NCI-H524 (cell line): ENCODE measurements around the gene ABHD11.
"Not testable (repeated sequence)": the region's sequence is repeated elsewhere in the genome, so short reads cannot be mapped to it uniquely, and the experiment has no call there.

Experiments used
- DNase-seq, 2 experiments: peaks; one replicate each; lab custom pipeline; 2025; lab: John Stamatoyannopoulos, UW

ABHD11 gene

DNA sequence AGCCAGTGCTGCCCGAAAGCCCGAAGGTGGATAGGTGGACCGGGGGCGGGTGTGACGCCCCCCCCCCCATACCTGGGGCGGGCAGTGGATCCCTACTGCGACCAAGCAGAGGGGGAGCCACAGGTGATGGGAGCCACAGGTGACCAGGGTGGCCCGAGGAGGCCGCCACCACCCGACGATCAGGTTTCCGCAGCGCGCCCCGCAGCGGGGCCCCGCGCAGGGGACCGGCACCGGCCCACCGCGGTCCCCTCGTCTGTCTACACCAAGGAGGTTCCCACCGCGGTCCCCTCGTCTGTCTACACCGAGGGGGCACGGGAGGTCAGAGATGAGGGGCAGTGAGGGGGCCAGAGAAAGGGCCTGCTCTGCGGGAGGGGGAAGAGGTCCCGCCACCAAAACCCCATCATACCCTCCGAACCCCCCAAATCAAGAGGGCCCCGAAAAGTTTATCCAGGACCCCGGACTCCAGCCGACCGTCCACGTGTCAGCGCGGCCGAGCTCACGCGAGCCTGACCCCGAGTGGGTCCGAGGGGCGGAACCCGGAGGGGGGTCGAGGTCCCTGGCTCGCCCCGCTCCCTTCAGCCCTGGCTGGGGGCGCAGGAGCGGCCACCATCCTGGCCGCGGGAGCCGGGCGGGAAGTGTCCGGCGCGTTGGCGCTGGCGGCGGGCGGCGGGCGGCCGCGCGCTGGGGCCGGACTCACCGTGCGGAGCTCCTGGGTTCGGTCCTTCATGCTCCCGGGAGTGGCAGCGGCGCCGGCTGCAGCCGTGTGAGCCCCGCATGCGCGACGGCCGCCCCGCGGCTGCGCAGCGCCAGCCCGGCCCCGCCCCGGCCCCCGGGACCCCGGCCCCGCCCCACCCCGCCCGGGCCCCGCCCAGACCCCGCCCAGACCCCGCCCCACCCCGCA, 19.4 kb downstream of the ABHD11 start, which contains the start of gene STX1A:
Gene STX1A, minus strand, starts transcription at position 765 of the 901 bp plus-strand sequence. Its CDS starts 38 bp downstream, at position 727.
- peak; percentile 30 to 60 for DNase-seq

DNA sequence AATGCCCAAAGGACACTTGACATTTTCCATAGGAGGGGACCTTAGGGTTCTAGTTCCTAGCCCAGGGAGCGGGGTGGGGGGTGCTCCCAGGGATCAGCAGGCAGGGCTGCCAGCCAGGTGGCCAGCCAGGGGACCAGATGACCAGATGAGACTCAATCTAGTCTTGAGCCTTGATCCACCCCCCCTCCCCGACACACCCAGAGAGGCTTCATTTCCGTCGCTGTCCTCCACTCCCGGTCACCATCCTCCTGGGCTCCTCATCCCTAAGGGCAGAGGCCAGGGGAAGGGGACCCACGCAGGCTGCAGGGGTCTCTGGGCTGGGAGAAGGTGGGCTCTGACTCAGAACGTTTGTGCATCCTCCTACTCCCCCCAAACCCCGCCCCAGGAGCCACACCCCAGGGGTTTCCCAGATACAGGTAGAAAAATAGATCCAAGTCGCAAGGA, 20.1 kb downstream of the ABHD11 start:
- DNase-seq, result no peak

DNA sequence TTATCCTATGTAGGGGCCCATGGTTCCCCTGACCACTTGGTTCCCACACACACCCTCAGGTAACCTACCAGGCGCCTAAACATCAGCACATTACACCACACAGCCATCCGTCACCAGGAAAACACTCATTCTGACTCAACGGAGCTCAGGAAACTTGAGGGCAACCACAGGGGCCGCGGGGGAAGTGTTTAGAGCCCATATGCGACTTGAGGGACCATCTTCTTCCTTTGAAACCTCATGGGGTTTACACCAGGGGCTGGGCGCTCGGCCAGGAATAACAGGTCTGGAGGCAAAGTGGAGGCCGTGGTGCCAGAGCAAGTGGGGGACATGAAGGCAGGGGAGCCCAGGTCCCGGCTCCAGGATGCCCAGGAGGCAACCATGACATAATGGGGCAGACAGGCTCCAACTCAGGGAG, 20.6 kb downstream of the ABHD11 start:
- no peak for DNase-seq

DNA sequence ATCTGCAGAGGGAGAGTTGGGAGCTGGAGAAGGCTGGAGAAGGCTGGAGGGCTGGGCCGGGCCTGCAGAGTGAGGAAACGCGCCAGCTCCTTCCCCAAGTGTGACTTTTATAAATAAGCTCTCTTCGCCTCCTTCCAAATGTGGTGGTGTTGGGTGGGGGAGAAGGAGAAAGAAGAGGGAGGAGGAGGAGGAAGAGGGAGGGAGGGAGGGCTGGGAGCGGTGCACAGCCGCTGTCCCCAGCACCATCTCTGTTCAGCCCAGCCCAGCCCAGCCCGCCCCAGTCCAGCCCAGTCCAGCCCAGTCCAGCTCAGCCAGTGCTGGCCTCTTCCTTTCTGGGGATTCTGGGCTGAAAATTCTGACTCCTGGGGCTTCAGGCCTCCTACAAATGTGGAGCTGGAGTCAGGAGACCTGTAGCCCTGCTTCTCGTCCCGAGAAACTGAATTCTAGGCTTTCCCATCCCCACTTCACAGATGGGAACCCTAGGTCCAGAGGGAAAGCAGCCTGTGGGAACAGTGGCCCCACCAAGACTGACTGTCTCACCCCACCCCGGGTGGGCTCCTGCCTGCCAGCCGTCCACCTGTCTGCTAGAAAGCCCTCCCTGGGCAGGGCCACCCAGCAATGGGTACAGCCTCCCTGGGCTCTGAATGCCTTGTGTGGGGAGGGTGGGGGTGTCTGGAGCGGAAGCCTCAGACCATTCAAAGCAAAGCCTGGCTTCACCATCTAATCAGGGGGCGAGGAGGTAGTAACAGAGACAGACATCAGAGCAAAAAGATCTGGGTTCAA, 21.4 kb downstream of the ABHD11 start:
- DNase-seq, result no peak

DNA sequence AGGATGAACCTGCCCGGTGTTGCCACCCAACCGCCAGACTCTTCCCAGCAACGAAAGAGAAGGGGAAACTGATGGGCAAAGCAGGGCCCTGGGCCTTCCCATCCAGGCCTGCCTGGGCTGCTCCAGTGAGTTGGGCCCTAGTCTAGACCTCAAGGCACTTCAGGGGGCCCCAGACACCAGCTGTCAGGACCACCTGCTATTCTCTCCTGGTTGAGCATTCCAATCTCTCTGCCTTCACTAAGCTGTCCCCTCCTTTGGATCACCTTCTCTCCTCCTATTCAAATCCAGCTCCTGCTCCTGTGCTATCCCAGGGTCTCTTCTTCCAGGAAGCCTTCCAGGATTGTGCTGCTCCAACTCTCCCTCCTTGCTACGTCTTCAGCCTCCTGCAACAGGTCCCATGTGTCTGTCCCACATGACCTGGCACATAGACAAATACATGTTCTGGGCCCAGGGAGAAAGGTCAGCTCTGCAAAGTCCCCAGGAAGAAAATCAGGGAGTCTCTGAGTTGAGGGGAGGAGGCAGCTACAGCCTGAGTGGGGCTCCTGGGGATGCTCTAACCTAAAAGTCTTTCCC, 22.2 kb downstream of the ABHD11 start:
- peak; percentile 80 to 85 for DNase-seq

DNA sequence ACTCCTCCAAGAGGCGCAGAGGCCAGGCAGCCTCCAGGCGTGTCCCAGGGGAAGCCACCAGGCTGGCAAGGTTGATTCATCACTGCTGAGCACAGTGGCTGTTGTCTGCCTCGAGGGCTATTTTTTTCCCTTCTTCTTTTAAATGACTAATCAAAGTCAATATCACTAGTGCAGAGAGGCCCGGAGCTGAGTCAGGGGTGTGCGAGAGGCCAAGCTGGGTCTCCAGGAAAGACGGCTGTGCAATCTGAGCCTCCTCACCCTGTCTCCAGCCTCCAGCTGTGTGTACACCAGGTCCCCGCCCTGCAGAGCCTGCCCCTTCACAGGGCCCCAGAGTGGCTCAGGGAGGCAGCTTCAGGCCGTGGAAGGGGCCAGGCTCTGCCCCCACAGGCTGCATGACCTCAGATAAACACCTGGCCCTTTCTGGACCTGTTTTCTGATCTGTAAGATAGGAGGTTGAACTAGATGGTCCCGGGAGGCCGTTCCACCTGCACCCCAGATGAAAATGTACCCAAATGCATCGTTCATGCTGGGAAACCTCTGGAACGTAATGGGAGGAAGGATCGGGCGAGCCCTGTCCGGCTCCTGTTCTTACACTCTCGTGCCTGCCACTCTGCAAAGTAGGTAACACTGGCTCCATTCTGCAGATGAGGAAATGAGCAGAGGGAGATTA, 22.8 kb downstream of the ABHD11 start:
- DNase-seq, result peak; percentile 20 to 65

DNA sequence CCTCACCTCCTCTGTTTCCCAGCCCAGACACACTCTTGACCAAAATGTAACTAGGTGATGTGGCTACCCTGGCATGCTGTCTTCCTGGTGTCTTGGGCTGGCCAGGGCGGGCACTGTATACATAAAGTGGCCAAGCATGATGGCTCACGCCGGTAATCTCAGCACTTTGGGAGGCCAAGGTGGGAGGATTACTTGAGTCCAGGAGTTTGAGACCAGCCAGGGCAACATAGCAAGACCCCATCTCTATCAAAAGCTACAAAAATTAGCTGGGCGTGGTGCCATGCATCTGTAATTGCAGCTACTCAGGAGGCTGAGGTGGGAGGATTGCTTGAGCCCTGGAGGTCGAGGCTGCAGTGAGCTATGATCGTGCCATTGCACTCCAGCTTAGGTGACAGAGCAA, 25.3 kb downstream of the ABHD11 start:
- DNase-seq, result not testable (repeated sequence)

DNA sequence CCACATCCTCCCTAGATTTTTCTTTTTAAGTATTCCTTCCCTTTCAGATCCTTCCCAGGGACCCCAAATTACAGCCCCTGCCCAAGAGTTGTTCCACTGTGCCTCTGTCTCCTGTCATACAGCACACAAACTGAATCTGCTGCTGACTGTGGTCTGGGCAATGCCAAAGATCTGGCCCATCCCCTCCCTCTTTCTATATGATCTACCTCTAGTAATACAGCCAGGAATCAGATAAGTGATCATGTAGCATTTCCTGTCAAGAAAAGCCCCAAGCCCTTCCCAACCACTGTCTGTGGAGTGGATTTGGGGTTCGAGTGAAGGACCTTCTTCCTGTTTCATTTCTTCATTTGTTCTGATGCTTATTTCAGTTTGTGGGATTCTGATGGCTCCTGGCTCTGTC, 25.8 kb downstream of the ABHD11 start:
- DNase-seq, result no peak

DNA sequence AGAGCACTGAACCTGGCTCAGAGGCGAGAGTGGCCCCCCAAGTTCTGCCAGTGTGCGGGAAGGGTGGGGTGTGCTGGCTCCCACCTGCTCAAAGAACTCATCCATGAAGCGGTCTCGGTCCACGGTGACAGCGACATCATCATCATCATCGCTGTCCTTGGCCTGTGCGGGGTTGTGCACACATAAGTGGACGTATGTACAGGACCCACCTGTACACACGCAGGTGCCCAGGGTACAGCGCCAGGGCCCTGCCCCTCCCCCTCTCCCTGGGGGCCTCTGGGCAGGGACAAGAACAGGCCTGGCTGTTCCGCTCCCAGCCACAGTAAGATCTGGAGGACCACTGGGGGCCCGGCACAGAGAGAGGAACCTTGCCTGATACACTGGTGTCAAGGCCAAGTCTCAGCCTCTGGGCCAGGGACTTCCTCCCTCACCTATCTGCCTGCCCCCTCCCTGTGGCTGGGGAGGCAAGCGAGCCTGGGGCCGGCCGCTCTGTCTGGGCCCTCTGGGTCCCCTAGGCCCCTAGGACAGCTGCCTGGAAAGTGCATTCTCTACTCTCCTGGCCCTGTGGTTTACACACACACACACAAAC, 29.5 kb downstream of the ABHD11 start:
- DNase-seq, result no peak

DNA sequence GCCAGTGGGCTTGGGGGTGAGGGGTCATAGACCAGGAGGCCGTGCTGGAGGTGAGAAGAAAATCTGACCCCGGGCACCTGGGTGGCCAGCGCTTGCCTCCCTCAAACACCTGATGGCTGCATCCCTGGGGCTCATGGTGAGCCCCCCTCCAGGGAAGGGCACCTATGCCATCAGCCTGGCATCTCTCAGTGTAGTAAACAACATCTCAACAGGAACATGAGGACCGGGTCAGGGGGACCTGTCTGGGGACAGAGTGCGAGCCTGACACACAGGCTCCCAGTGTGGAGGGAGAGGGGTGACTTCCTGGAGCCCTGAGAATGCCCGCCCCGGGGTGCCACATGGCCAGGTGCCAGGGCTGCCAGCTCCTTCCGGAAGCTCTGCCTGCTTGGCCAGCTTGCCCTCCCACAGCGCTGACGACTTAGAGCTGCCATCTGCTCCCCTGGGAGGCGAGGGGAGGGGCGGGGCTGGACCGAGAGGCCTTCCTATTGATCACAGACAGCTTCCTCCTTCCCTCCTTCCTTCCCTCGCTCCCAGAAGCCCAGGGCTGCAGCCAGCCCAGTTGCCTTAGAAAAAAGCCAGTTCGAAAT, 31.5 kb downstream of the ABHD11 start:
- peak; percentile 91 to 93 for DNase-seq

DNA sequence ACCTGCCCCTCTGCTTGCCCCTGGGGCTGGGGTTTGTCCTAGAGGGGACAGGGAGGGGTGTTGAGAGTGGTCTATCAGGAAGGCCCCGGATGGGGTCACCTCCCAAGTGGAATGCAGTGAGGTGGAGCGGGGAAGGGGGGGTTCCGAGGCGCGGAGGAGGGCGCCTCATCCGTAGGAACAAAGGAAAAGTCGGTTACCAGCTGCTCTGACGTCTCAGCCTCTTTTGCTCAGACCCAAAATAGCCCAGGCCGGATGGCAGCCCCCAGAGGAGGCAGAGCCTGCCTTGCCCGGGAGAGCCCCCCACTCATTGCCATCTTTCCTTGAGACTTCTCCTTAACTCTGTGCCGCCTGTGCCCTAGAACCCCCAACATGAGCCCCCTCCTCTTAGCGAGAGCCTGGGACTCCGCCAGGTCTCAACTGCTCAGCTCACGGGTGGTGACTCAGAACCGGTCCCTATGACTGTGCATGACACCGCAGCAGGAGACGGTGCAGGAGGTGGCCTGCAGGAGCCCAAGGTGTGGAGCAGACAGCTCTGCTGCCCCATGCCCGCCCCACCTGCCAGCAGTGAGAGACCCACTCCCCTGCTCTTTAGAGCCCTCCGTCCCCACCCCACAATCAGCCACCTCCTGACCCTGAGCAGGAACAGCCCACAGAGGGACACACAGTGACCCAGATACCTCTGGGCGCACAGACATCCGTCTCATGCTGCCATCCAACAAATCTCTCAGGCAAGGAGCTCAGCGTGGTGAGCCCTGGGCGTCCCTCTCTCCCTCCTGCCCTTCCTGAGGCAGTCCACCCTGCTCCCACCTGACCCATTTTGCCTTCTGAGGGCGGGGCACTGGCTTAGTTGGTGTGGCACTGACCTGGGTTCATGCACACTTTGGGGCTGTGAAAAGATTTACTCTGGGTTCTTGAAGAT, 32.2 kb downstream of the ABHD11 start:
- peak; percentile 9 to 50 for DNase-seq

DNA sequence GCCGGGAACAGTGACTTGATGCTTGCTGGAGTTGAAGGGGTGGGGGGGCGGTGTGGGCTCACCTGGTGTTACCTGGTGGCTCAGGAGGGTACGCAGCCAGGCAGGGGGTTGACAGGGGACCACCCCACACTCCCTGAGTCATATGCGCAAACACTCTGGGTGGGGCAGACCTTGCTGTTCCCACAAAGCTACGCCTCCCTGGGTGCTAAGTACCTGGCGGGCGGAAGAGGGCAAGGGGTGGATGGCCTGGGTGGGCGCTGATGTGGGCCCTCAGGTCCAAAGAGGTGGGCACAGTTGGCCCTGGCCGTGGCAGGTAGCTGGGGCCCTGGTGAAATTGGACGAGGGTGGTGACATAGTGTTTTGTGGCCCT, 33.1 kb downstream of the ABHD11 start:
- DNase-seq, result no peak

DNA sequence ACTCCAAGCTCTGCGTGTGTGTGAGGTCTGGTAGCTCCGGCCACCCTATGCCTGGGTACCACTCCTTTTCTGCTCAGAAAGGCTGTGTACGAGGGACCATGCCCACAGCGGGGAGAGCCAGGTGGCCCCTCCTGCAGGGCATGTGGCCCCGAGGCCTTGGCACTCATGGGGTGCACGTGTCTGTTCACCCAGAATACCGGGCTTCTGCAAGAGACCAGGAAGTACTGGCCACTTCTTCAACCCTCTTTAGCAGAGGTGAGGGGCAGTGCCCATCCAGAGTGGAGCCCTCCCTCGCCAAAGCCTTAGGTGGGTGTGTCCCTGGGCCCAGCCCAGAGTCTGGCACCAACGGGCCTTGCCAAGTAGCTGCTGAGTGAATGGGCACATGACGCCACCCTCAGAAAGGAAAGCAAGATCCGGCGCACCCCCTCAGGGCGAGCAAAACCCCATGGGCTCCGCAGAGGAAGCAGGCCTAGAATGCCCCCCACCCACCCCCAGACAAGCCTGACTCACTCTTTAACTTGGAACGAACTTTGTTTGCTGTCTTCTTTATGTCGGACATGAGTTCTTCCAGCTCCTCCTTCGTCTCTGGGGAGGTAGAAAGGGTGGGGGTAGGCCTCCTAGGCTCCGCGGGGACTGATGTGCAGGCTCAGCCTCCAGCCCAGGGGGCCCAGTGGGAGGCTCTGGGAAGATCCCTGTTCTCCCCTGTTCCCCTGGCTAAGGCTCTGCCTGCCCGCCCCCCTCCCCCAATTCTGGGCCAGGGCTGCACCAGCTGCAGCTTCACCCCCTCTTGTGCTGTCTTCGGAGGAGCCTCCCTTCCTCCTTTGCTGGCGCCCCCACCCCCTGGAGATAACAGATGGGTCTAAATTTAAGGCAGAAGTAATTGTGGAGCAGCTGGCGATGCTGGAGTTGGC, 33.7 kb downstream of the ABHD11 start:
- peak; percentile 92 to 96 for DNase-seq

DNA sequence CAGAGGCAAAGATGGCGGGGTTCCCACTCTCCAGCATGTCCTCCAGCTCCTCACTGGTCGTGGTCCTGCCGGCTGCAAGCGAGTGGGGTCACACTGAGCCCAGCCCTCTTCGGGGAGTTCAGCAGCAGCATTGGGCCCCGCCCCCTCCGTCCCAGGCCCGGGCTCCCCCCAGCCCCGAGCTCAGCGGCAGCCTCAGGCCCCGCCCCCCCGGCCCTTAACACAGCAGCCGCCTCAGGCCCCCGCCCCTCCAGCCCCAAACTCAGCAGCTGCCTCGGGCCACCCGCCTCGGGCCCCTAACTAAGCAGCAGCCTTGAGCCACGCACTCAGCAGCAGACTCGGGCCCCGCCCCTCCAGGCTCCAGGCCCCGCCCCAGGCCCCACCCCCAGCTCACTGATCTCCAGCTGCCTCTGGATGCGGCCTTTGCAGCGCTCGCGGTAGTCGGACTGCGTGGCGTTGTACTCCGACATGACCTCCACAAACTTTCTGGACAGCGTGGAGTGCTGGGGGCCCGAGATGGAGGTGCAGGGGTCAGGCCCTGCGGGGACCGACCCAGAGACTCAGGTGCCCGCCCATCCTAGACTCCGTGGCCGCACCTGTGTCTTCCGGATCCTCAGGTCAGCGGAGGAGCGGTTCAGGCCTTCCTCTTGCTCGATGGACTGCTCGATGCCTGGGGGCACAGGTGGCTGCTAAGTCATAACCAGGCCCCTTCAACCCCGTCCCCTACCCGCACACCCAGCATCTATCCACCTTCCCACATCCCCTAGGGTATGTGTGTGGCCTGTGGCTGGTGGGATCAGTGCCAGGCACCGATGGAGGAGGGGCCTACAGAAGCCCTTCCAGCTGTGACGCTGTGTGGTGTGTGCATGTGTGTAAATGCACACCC, 34.6 kb downstream of the ABHD11 start:
- no peak for DNase-seq

DNA sequence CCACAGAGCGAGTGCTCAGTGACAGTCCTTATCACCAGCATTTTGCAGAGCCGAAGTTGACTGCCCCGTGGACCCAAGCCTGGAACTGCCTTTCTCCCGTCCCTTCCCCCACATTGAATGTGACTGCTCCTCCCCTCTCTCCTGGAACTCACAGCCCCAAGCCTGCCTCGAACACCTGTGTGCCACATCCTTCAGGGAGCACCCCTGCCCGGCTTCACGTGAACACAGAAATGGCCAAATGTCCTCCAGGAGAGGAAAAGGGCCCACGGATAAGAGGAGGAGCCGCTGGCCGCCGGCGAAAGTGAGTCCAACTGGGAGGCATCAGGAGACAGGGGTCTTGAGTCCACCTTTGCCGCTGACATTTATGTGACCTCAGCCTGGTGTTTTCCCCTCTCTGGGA, 35.4 kb downstream of the ABHD11 start:
- DNase-seq, result no peak

DNA sequence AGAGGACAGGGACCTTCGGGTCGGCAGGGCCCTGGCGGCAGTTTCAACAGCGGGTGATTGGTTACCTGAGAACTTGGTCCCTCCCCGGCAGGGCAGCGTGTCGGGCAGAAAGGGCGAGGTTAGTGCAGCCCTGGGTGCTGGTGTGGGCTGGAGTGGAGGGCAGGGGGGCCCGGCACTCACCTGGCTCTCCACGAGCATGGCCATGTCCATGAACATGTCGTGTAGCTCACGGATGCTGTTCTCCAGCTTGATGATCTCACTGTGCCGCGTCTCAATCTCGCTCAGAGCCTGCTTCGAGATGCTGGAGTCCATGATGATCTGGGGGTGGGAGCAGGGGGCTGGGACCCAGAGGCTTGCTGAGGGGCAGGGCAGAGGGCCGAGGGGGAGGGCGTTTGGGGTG, 35.9 kb downstream of the ABHD11 start:
- DNase-seq, result no peak

DNA sequence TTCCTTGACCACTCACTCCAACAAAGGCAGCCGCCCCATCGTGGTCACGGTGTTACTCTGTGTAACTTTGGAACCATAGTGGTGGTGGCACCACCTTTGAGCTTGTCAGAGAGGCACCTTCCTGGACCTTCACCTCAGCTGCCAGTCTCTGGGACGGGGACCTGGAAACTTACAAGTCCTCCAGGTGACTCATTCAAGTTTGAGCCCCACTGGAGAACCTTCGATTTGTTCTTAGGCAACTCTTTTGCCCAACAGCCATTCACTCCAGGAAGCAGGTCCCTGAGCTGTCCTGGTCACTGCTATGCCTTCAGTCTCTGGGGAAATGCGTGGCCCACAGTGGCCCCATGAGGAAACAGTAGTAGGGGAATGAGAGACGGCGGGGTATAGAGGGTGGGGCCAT, 36.4 kb downstream of the ABHD11 start:
- no peak for DNase-seq

DNA sequence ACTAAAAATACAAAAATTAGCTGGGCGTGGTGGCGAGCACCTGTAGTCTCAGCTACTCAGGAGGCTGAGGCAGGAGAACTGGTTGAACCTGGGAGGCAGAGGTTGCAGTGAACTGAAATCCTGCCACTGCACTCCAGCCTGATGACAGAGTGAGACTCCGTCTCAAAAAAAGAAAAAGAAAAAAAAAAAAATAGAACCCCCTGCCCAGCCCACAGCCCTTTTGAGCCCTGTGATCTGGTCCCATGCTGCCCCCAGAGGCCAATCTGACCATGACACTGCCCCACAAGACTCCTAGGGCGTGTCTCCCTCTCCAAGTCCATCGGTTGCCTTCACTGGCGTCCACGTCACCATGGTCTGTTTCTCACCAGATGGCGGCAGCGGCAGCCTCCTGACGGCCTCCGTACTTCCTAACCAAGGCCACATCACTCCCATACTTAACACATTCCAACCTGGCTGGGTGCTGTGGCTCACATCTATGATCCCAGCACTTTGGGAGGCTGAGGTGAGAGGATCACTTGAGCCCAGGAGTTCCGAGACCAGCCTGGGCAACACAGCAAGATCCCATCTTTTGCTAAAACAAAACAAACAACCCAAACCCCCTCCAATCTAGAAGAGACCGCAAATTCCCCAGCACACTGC, 37.1 kb downstream of the ABHD11 start:
- DNase-seq, result peak; percentile 83 to 91
